ELF-1 (cell line): ENCODE measurements around the gene HOTAIR.

Experiments used
- DNase-seq: peaks from one replicate; pipeline ENCODE4 v3.0.0-alpha.2; 2016; ENCODE audit warnings: low read depth, low spot score

The HOTAIR gene

GRCh38 chr12:53948650-53949593, 25.8 kb downstream of the HOTAIR start:
- DNase-seq = no peak

- DNase-seq = no peak
These were observed 27.0 kb downstream of the HOTAIR start for GRCh38 chr12:53947743-53948142.

- DNase-seq = no peak
These were observed 29.6 kb downstream of the HOTAIR start for GRCh38 chr12:53944907-53945847.

- no peak for DNase-seq
These were observed 30.5 kb downstream of the HOTAIR start for GRCh38 chr12:53944209-53944608.

GRCh38 chr12:53942467-53942997, 32.2 kb downstream of the HOTAIR start:
- no peak for DNase-seq

GRCh38 chr12:53941750-53942149, 33.0 kb downstream of the HOTAIR start:
- DNase-seq = no peak

GRCh38 chr12:53941187-53941586, 33.6 kb downstream of the HOTAIR start:
- no peak for DNase-seq

GRCh38 chr12:53940443-53941014, 34.2 kb downstream of the HOTAIR start:
- DNase-seq = no peak

GRCh38 chr12:53939141-53940108, 35.3 kb downstream of the HOTAIR start:
- DNase-seq = peak; percentile 65

- DNase-seq = peak; percentile 84
These were observed 36.2 kb downstream of the HOTAIR start, which contains the start of gene HOXC13 for GRCh38 chr12:53938326-53939140. TSS of gene HOXC13 (plus strand) at chr12:53938831. CDS start at chr12:53938907, 76 bp downstream.

GRCh38 chr12:53937596-53938325, 37.0 kb downstream of the HOTAIR start:
- no peak for DNase-seq

- no peak for DNase-seq
These were observed 37.7 kb downstream of the HOTAIR start for GRCh38 chr12:53937099-53937498.

GRCh38 chr12:53935383-53936341, 39.1 kb downstream of the HOTAIR start:
- DNase-seq = no peak

GRCh38 chr12:53932915-53933314, 41.8 kb downstream of the HOTAIR start:
- DNase-seq = no peak

- no peak for DNase-seq
These were observed 42.7 kb downstream of the HOTAIR start for GRCh38 chr12:53931844-53932581.

- no peak for DNase-seq
These were observed 44.0 kb downstream of the HOTAIR start for GRCh38 chr12:53930591-53931255.
